Keratinocyte (primary cell): ENCODE data around the gene BFSP2. TPM values are rescaled to one million over a fixed set of nuclear protein-coding genes. Genes with fewer than 3 reads are reported as not detected.

Experiments
- DNase-seq: peaks from one replicate; pipeline ENCODE4 v3.0.0-alpha.2; 2011; ENCODE audit warnings: low read depth, missing footprints, low spot score
- FAIRE-seq: peaks from 2 replicates; lab custom pipeline; 2011; peaks lifted over from hg19 to GRCh38; lab: Jason Lieb, UNC
- H2AFZ ChIP-seq: 2 replicates; pipeline ENCODE4 v1.6.0; 2012; ENCODE audit warnings: low read length, control low read depth, inconsistent platforms; ENCODE audit not compliant: control insufficient read depth
- H3K27ac ChIP-seq: 2 replicates; pipeline ENCODE4 v1.5.1; 2011; ENCODE audit warnings: low read length; ENCODE audit not compliant: control insufficient read depth, insufficient read depth
- H3K27me3 ChIP-seq: 3 replicates; pipeline ENCODE4 v1.6.0; 2011; ENCODE audit warnings: low read length; ENCODE audit not compliant: control insufficient read depth, insufficient read depth; ENCODE audit errors: extremely low read depth
- H3K36me3 ChIP-seq, 2 experiments: 2 replicates in 1 of 2; 3 replicates in 1 of 2; pipeline ENCODE4 v1.5.1; 2011; ENCODE audit warnings: low read length in 2 of 2, mild to moderate bottlenecking in 1 of 2; ENCODE audit not compliant: control insufficient read depth in 2 of 2, insufficient read depth in 2 of 2; ENCODE audit errors: extremely low read depth in 1 of 2
- H3K4me1 ChIP-seq: 3 replicates; pipeline ENCODE4 v1.5.1; 2011; ENCODE audit warnings: low read length; ENCODE audit not compliant: control insufficient read depth, insufficient read depth; ENCODE audit errors: extremely low read depth
- H3K4me2 ChIP-seq: 3 replicates; pipeline ENCODE4 v1.6.0; 2011; ENCODE audit warnings: low read depth, low read length; ENCODE audit not compliant: control insufficient read depth, insufficient read depth; ENCODE audit errors: extremely low read depth
- H3K4me3 ChIP-seq, 3 experiments: fragments of 200-600 bp in 1 of 3; sonication (generic) in 1 of 3; 2 replicates in 2 of 3; 3 replicates in 1 of 3; pipeline ENCODE4 v1.5.1; 2011 to 2016; ENCODE audit warnings: low read length in 3 of 3, mild to moderate bottlenecking in 3 of 3, control low read depth in 2 of 3, inconsistent platforms in 1 of 3, low read depth in 1 of 3, mixed read lengths in 1 of 3, mixed run types in 1 of 3, moderate library complexity in 1 of 3; ENCODE audit not compliant: control insufficient read depth in 2 of 3, insufficient read depth in 2 of 3; ENCODE audit errors: extremely low read depth in 1 of 3
- H3K79me2 ChIP-seq: 2 replicates; pipeline ENCODE4 v1.6.0; 2012; ENCODE audit warnings: low read length; ENCODE audit not compliant: control insufficient read depth, insufficient read depth
- H3K9ac ChIP-seq: 3 replicates; pipeline ENCODE4 v1.6.0; 2011; ENCODE audit warnings: low read length; ENCODE audit not compliant: control insufficient read depth, insufficient read depth; ENCODE audit errors: extremely low read depth
- H3K9me1 ChIP-seq: 3 replicates; pipeline ENCODE4 v1.6.0; 2011; ENCODE audit warnings: low read length; ENCODE audit not compliant: control insufficient read depth, insufficient read depth; ENCODE audit errors: extremely low read depth
- H3K9me3 ChIP-seq: 2 replicates; pipeline ENCODE4 v1.5.1; 2012; ENCODE audit warnings: low read depth, low read length; ENCODE audit not compliant: control insufficient read depth
- H4K20me1 ChIP-seq: 3 replicates; pipeline ENCODE4 v1.6.0; 2011; ENCODE audit warnings: low read length; ENCODE audit not compliant: control insufficient read depth, insufficient read depth; ENCODE audit errors: extremely low read depth
- CTCF ChIP-seq, 3 experiments: IDR thresholded peaks in 1 of 3; conservative IDR thresholded peaks in 1 of 3; optimal IDR thresholded peaks in 1 of 3; 2 replicates in 2 of 3; 3 replicates in 1 of 3; pipeline versions ENCODE3 to v1.5.1; 2011; ENCODE audit warnings: low read length in 3 of 3, mild to moderate bottlenecking in 3 of 3, moderate library complexity in 2 of 3, control low read depth in 1 of 3, inconsistent platforms in 1 of 3; ENCODE audit not compliant: insufficient read depth in 2 of 3; ENCODE audit errors: extremely low read depth in 1 of 3
- EZH2 ChIP-seq: IDR thresholded peaks from one replicate; pipeline ENCODE4 v1.6.1; 2012; ENCODE audit warnings: inconsistent platforms, mild to moderate bottlenecking, low read length, moderate library complexity
- dilution Hi-C: fragments of 300-500 bp; cut with MboI; formaldehyde crosslinking; loops from one replicate; pipeline ENCODE4 v1.7.0; 2020; ENCODE audit warnings: low sequenced_read_pairs; ENCODE audit not compliant: extremely low pct_ligation_motif_present
- polyA plus RNA-seq, 5 experiments: library from polyadenylated mRNA; depleted of rRNA in 3 of 5; stranded (reverse) in 3 of 5; stranded (forward) in 1 of 5; unstranded in 1 of 5; fragments of >200 nt; gene quantifications; 1 replicate in 1 of 5; 2 replicates in 3 of 5; 3 replicates in 1 of 5; pipeline versions ENCODE4 v1.2.1 to v1.2.3, GENCODE V29; 2011 to 2012; ENCODE audit warnings: missing spikeins in 2 of 5, low read depth in 1 of 5, low replicate concordance in 1 of 5

Gene BFSP2
- polyA plus RNA-seq, 1 donor (not counting 4 experiments of a cell fraction or from before 2014, with no cell fraction given), result not detected

GRCh38 chr3:133396906-133397305 lies 3.0 kb upstream of the BFSP2 start:
- no peaks in the 10 kb centered on the region for H3K9me1 ChIP-seq
- H3K79me2 ChIP-seq, result no peaks in the 10 kb centered on the region
- no peaks in the 10 kb centered on the region for H3K9me3 ChIP-seq
- H3K27ac ChIP-seq, result no peak overlapping the region
- no peaks in the 10 kb centered on the region for H4K20me1 ChIP-seq
- H3K9ac ChIP-seq, result no peak overlapping the region
- H3K4me2 ChIP-seq, result no peak overlapping the region
- no peak overlapping the region for H2AFZ ChIP-seq
- dilution Hi-C loops, result no loop called here
- H3K27me3 ChIP-seq, result no peaks in the 10 kb centered on the region
- FAIRE-seq, result no peak
- H3K4me1 ChIP-seq, result no peaks in the 10 kb centered on the region
- no peak for DNase-seq
- TF ChIP-seq CTCF (optimal IDR thresholded peaks at IDR 0.05 in 1 of 3, IDR thresholded peaks at IDR 0.05 in 1 of 3, conservative IDR thresholded peaks at IDR 0.05 in 1 of 3; ENCODE audit: extremely low read depth in 1 of 3, insufficient read depth in 2 of 3, low read length in 3 of 3) (no peak), EZH2 (no peak)
- no peak overlapping the region for H3K4me3 ChIP-seq
- H3K36me3 ChIP-seq, result no peaks in the 10 kb centered on the region

GRCh38 chr3:133401374-133402135 lies 1.7 kb downstream of the BFSP2 start:
- Histone ChIP-seq H3K27ac (no peak overlapping the region), H3K27me3 (no peaks in the 10 kb centered on the region), H3K4me1 (no peaks in the 10 kb centered on the region), H3K79me2 (no peaks in the 10 kb centered on the region), H3K4me2 (no peak overlapping the region), H2AFZ (no peak overlapping the region), H3K9me1 (no peaks in the 10 kb centered on the region), H3K36me3 (no peaks in the 10 kb centered on the region), H3K4me3 (no peak overlapping the region), H4K20me1 (no peaks in the 10 kb centered on the region), H3K9me3 (no peaks in the 10 kb centered on the region), H3K9ac (no peak overlapping the region)
- dilution Hi-C loops, result no loop called here
- DNase-seq, result no peak
- TF ChIP-seq EZH2, result no peak
- no peak for TF ChIP-seq CTCF (optimal IDR thresholded peaks at IDR 0.05 in 1 of 3, IDR thresholded peaks at IDR 0.05 in 1 of 3, conservative IDR thresholded peaks at IDR 0.05 in 1 of 3; ENCODE audit: extremely low read depth in 1 of 3, insufficient read depth in 2 of 3, low read length in 3 of 3)
- no peak for FAIRE-seq
